RKO (cell line): ENCODE data around the gene NAP1L4.

Experiments used
- DNase-seq: peaks from one replicate; pipeline ENCODE4 v3.0.0-alpha.2; 2016; ENCODE audit warnings: low spot score

NAP1L4 gene

GRCh38 chr11:2934611-2935239 lies 57.4 kb downstream of the NAP1L4 start:
- no peak for DNase-seq

DNA sequence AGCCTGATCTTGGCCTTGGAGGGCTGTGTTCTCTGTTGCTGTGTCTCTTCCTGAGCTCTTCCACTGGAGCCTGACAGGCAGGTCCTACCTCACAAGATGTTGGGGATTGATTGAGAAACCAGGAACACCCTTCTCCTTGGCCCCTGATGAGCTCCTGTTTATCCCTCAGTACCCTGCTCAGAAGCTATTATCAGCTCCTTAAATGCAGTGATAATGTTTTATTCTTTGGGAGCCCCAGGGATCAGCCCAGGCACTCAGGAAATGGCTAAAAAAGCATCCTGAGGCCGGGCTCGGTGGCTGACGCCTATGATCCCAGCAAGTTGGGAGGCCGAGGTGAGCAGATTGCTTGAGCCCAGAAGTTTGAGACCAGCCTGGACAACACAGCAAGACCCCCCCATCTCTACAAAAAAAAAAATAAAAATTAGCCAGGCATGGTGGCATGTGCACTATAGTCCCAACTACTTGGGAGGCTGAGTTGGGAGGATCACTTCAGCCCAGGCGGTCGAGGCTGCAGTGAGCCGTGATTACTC lies 58.0 kb downstream of the NAP1L4 start:
- DNase-seq: no peak

DNA sequence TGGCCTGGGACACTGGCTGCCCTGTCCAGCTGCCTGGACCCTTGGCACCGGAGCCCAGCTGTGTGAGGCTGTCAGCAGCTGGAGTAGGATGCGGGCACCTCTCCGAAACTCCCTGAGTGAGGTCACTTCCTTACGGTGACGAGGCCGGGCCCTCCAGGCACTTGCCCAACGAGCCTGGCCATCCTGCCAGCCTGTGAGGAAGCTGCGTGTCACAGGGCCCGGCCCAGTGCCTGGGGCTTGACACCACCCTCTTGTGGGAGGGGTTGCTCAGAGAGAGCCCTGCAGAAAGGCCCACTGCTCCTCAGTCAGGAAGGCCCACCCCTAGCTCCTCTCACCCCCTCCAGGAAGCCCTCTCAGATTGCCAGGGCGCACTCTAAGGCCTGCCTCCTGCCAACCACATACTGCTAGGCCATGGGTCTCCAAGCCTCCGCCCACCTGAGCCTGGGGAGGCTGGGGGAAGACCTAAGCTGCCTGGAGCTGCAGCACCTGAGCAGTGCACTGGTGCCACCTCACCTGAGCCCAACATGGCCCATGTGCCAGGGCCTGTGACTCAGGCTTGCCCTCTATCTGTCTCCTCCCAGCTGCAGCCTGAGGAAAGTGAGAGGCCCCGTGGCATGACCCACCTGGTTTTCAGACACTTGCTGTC lies 58.6 kb downstream of the NAP1L4 start:
- DNase-seq: peak; percentile 95

- DNase-seq: peak; percentile 38
Measured at GRCh38 chr11:2932850-2933251, 59.3 kb downstream of the NAP1L4 start.

DNA sequence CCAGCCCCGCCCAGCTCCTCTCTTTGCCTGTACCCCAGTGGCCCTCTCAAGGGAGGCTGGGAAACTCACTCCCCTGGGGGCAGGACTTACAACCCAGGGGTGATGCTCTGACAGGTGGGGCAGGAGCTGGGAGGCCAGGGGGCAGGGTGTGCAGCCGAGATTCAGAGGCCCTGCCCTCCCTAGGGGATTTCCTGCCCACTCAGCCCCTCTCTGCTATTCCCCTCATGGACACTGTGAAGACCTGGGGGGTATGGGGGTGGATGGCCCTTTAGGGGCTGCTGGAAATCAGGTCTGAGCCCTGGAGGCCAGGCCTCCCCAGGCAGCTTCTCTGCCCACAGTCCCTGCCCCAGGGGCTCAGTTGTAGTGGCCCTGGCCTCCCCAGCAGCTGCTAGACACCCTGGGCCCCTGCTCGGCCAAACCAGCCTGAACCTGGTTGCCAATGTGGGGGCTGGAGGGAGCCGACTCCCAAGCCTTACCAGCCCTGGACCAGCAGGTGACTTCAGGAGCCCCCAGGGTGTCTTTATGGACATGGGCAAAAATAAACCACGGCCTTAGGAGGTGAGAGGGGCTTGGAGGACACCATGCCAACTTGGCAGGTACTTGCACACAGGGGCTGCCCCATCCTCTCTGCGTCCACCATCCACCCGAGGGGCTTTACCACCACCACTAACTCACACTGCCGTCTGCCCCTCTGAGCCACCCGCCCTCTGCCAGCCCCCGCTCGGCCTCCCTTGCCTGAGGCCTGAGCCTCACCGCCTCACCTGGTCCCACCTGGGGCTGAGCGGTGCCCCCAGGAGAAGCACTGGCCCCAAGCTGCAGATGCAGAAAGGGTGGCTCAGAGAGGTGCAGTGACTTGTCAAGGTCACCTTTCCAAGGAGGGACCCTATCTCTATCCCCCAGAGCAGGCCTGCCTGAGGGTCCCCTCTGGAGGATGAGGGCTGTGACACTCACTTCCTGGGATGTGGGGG lies 60.1 kb downstream of the NAP1L4 start:
- no peak for DNase-seq

- DNase-seq: no peak
Measured at GRCh38 chr11:2931420-2931746, 60.7 kb downstream of the NAP1L4 start.

GRCh38 chr11:2930704-2931419 lies 61.3 kb downstream of the NAP1L4 start:
- DNase-seq: peak; percentile 64

GRCh38 chr11:2929950-2930703 lies 62.0 kb downstream of the NAP1L4 start:
- peak; percentile 84 for DNase-seq

GRCh38 chr11:2929531-2929949 lies 62.6 kb downstream of the NAP1L4 start:
- DNase-seq: peak; percentile 81

GRCh38 chr11:2928605-2929530 lies 63.3 kb downstream of the NAP1L4 start, which contains the start of gene PHLDA2:
PHLDA2 (minus strand) TSS chr11:2929420; CDS start chr11:2929364, 56 bp downstream.
- DNase-seq: peak; percentile 89

GRCh38 chr11:2927851-2928604 lies 64.1 kb downstream of the NAP1L4 start:
- DNase-seq: peak; percentile 64

- DNase-seq: no peak
Measured at GRCh38 chr11:2927121-2927800, 64.9 kb downstream of the NAP1L4 start.

DNA sequence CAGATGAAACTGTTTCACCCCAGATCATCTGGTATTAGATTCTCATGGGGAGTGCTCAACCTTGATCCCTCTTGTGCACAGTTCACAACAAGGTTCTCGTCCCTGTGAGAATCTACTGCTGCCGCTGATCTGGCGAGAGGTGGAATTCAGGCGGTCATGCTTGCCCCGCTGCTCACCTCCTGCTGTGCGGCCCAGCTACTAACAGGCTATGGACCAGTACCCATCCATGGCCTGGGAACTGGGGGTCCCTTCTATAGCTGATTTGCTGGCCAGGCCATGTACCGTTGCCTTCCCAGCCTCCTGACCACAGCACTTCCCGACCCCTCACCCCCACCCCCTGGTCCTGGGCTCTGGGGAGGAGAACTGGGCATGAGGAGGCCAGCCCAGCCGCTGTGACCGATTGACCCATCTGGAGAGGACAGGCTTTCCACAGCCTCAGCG lies 65.5 kb downstream of the NAP1L4 start:
- DNase-seq: no peak

- DNase-seq: no peak
Measured at GRCh38 chr11:2924821-2925675, 67.1 kb downstream of the NAP1L4 start.

DNA sequence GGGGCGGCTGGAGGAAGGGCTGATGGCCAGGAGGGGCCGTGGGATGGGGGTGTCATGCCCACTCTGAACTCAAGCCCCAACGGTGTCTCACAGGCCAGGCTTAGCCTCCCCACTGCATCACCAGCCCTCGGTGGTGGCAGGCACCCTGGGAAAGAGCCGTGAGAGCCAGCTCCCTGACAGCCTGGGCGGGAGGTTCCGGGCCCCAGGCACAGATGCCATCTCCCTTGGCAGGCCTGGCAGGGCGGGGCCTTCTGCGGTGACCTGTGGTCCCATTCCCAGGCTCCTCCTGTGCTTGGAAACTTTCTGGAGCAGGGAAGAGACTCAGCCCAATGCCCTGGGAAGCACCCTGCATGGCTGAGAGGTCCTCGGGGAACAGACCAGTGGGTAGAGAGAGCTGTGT lies 67.7 kb downstream of the NAP1L4 start:
- DNase-seq: no peak

GRCh38 chr11:2923446-2924375 lies 68.4 kb downstream of the NAP1L4 start:
- DNase-seq: no peak
